GM04504 (cell line): ENCODE data around the gene CCR7.
"Not testable (repeated sequence)": the region's sequence is repeated elsewhere in the genome, so short reads cannot be mapped to it uniquely, and the experiment has no call there.

Source experiments
- DNase-seq: peaks from one replicate; pipeline ENCODE4 v3.0.0-alpha.2; 2012; ENCODE audit warnings: low read depth

CCR7 gene

GRCh38 chr17:40551091-40551878, 14.0 kb downstream of the CCR7 start:
- DNase-seq, result peak; percentile 99

- peak; percentile 86 for DNase-seq
Measured at GRCh38 chr17:40550608-40551007, 14.7 kb downstream of the CCR7 start.

- DNase-seq, result no peak
Measured at GRCh38 chr17:40548982-40549685, 16.1 kb downstream of the CCR7 start.

- DNase-seq, result no peak
Measured at GRCh38 chr17:40548491-40548981, 16.7 kb downstream of the CCR7 start.

- no peak for DNase-seq
Measured at GRCh38 chr17:40547785-40548478, 17.3 kb downstream of the CCR7 start.

GRCh38 chr17:40547079-40547784, 18.0 kb downstream of the CCR7 start:
- no peak for DNase-seq

- DNase-seq, result not testable (repeated sequence)
Measured at GRCh38 chr17:40546497-40546896, 18.8 kb downstream of the CCR7 start.

- no peak for DNase-seq
Measured at GRCh38 chr17:40545660-40546059, 19.6 kb downstream of the CCR7 start.

- peak; percentile 85 for DNase-seq
Measured at GRCh38 chr17:40542558-40543411, 22.5 kb downstream of the CCR7 start.

- no peak for DNase-seq
Measured at GRCh38 chr17:40541873-40542557, 23.3 kb downstream of the CCR7 start.

- DNase-seq, result no peak
Measured at GRCh38 chr17:40541060-40541872, 24.0 kb downstream of the CCR7 start.

GRCh38 chr17:40540448-40540847, 24.8 kb downstream of the CCR7 start:
- no peak for DNase-seq

- DNase-seq, result no peak
Measured at GRCh38 chr17:40539711-40540411, 25.4 kb downstream of the CCR7 start.

- no peak for DNase-seq
Measured at GRCh38 chr17:40538936-40539705, 26.2 kb downstream of the CCR7 start.

- DNase-seq, result no peak
Measured at GRCh38 chr17:40538019-40538935, 27.0 kb downstream of the CCR7 start.

- DNase-seq, result no peak
Measured at GRCh38 chr17:40536295-40537171, 28.7 kb downstream of the CCR7 start.
